ENCODE measurements around the gene FOXN1. TPM values are rescaled to one million over a fixed set of nuclear protein-coding genes. Genes with fewer than 3 reads are reported as not detected.

FOXN1 gene
- total RNA-seq, 2 donors from 2014 or later: not detected

GRCh38 chr17:28491286-28491685 lies 14.9 kb upstream of the FOXN1 start:
- Mint-ChIP-seq H3K4me3 (no peak overlapping the region), H3K4me1 (no peaks in the 10 kb centered on the region), H3K27ac (no peak overlapping the region), H3K36me3 (ENCODE audit: low read depth) (no peaks in the 10 kb centered on the region), H3K27me3 (ENCODE audit: insufficient read depth) (peaks cover 37% of the 10 kb centered on the region), H3K9me3 (no peaks in the 10 kb centered on the region)
- no peak overlapping the region for H3K27ac ChIP-seq (ENCODE audit: low read depth, low read length)
- H3K9ac ChIP-seq (ENCODE audit: extremely low read depth, low read length, poor library complexity, severe bottlenecking): no peak overlapping the region
- no peak for DNase-seq
- peaks cover 23% of the 10 kb centered on the region for H3K27me3 ChIP-seq (ENCODE audit: control insufficient read depth, insufficient read depth, low read length, poor library complexity, severe bottlenecking)
- H3K36me3 ChIP-seq (ENCODE audit: control insufficient read depth, insufficient read depth, low read length): no peaks in the 10 kb centered on the region
- 90 to 92% methylated on average over 4 to 11 of the region's 11 CpGs for WGBS, 2 experiments (ENCODE audit: insufficient coverage in 1 of 2, insufficient read length in 1 of 2)
- TF ChIP-seq CTCF (conservative IDR thresholded peaks at IDR 0.05): no peak
- H3K4me1 ChIP-seq (ENCODE audit: control insufficient read depth, insufficient read depth, low read length): no peaks in the 10 kb centered on the region
- no peak overlapping the region for H3K4me3 ChIP-seq (ENCODE audit: low read length)
- H3K9me3 ChIP-seq (ENCODE audit: control insufficient read depth, low read length): no peaks in the 10 kb centered on the region

GRCh38 chr17:28491860-28492259 lies 14.3 kb upstream of the FOXN1 start:
- no peak for DNase-seq
- no peaks in the 10 kb centered on the region for H3K4me1 Mint-ChIP-seq
- H3K36me3 Mint-ChIP-seq (ENCODE audit: low read depth): no peaks in the 10 kb centered on the region
- Histone ChIP-seq H3K4me1 (ENCODE audit: control insufficient read depth, insufficient read depth, low read length) (no peaks in the 10 kb centered on the region), H3K27me3 (ENCODE audit: control insufficient read depth, insufficient read depth, low read length, poor library complexity, severe bottlenecking) (peaks cover 23% of the 10 kb centered on the region), H3K9ac (ENCODE audit: extremely low read depth, low read length, poor library complexity, severe bottlenecking) (no peak overlapping the region), H3K36me3 (ENCODE audit: control insufficient read depth, insufficient read depth, low read length) (no peaks in the 10 kb centered on the region), H3K27ac (ENCODE audit: low read depth, low read length) (no peak overlapping the region), H3K4me3 (ENCODE audit: low read length) (no peak overlapping the region), H3K9me3 (ENCODE audit: control insufficient read depth, low read length) (no peaks in the 10 kb centered on the region)
- no peaks in the 10 kb centered on the region for H3K9me3 Mint-ChIP-seq
- 86 to 94% methylated on average over 3 of the region's 3 CpGs for WGBS, 2 experiments (ENCODE audit: insufficient coverage in 1 of 2, insufficient read length in 1 of 2)
- TF ChIP-seq CTCF (conservative IDR thresholded peaks at IDR 0.05): no peak
- H3K27ac Mint-ChIP-seq: no peak overlapping the region
- H3K4me3 Mint-ChIP-seq: no peak overlapping the region
- peaks cover 39% of the 10 kb centered on the region for H3K27me3 Mint-ChIP-seq (ENCODE audit: insufficient read depth)

GRCh38 chr17:28492352-28493310 lies 13.5 kb upstream of the FOXN1 start:
- Histone ChIP-seq H3K4me3 (ENCODE audit: low read length) (no peak overlapping the region), H3K4me1 (ENCODE audit: control insufficient read depth, insufficient read depth, low read length) (no peaks in the 10 kb centered on the region), H3K27me3 (ENCODE audit: control insufficient read depth, insufficient read depth, low read length, poor library complexity, severe bottlenecking) (peaks cover 23% of the 10 kb centered on the region), H3K9ac (ENCODE audit: extremely low read depth, low read length, poor library complexity, severe bottlenecking) (no peak overlapping the region), H3K27ac (ENCODE audit: low read depth, low read length) (no peak overlapping the region), H3K36me3 (ENCODE audit: control insufficient read depth, insufficient read depth, low read length) (no peaks in the 10 kb centered on the region), H3K9me3 (ENCODE audit: control insufficient read depth, low read length) (no peaks in the 10 kb centered on the region)
- no peak for TF ChIP-seq CTCF (conservative IDR thresholded peaks at IDR 0.05)
- Mint-ChIP-seq H3K4me1 (no peaks in the 10 kb centered on the region), H3K27ac (no peak overlapping the region), H3K27me3 (ENCODE audit: insufficient read depth) (peaks cover 34% of the 10 kb centered on the region), H3K9me3 (no peaks in the 10 kb centered on the region), H3K4me3 (no peak overlapping the region), H3K36me3 (ENCODE audit: low read depth) (no peaks in the 10 kb centered on the region)
- DNase-seq: no peak
- 84 to 90% methylated on average over 4 of the region's 4 CpGs for WGBS, 2 experiments (ENCODE audit: insufficient coverage in 1 of 2, insufficient read length in 1 of 2)
